GM19467 (cell line): ENCODE measurements around the gene KTN1.

Experiments
- ATAC-seq: cut with Tn5 transposase; IDR thresholded peaks from one replicate; pipeline ENCODE4 v1.9.1; 2021; ENCODE audit warnings: mild to moderate bottlenecking, moderate library complexity; ENCODE audit not compliant: unreplicated experiment

Gene KTN1

GRCh38 chr14:55579724-55580469 lies at the start of gene KTN1:
TSS of gene KTN1 (plus strand) at chr14:55580207. CDS start at chr14:55612049, 31,842 bp downstream.
- ATAC-seq, result peak; percentile 79

- ATAC-seq, result no peak
These were observed 49.5 kb upstream of the KTN1 start for GRCh38 chr14:55530464-55530863.

GRCh38 chr14:55532645-55533344 lies 47.2 kb upstream of the KTN1 start:
- ATAC-seq, result no peak

GRCh38 chr14:55533960-55534359 lies 46.0 kb upstream of the KTN1 start:
- no peak for ATAC-seq

- ATAC-seq, result no peak
These were observed 44.3 kb upstream of the KTN1 start for GRCh38 chr14:55535516-55536203.

- no peak for ATAC-seq
These were observed 43.8 kb upstream of the KTN1 start for GRCh38 chr14:55536204-55536708.

GRCh38 chr14:55537782-55538181 lies 42.2 kb upstream of the KTN1 start:
- ATAC-seq, result no peak

GRCh38 chr14:55539975-55540374 lies 40.0 kb upstream of the KTN1 start:
- no peak for ATAC-seq

GRCh38 chr14:55540847-55541773 lies 38.9 kb upstream of the KTN1 start:
- no peak for ATAC-seq

- ATAC-seq, result peak; percentile 13
These were observed 34.2 kb upstream of the KTN1 start for GRCh38 chr14:55545779-55546178.

GRCh38 chr14:55546212-55546874 lies 33.7 kb upstream of the KTN1 start:
- ATAC-seq, result peak; percentile 60

- peak; percentile 37 for ATAC-seq
These were observed 32.2 kb upstream of the KTN1 start for GRCh38 chr14:55547650-55548315.

GRCh38 chr14:55553791-55554190 lies 26.2 kb upstream of the KTN1 start:
- no peak for ATAC-seq

- no peak for ATAC-seq
These were observed 22.9 kb upstream of the KTN1 start for GRCh38 chr14:55556929-55557623.

- ATAC-seq, result no peak
These were observed 17.9 kb upstream of the KTN1 start for GRCh38 chr14:55562135-55562534.

GRCh38 chr14:55568618-55569017 lies 11.4 kb upstream of the KTN1 start:
- no peak for ATAC-seq

GRCh38 chr14:55571125-55571889 lies 8.7 kb upstream of the KTN1 start:
- no peak for ATAC-seq

GRCh38 chr14:55572578-55572977 lies 7.4 kb upstream of the KTN1 start:
- ATAC-seq, result no peak
